NCI-H2107 treated with DMSO at 0.1 percent for 48 hours (cell line): ENCODE data around the gene USP10.
"Not testable (repeated sequence)": the region's sequence is repeated elsewhere in the genome, so short reads cannot be mapped to it uniquely, and the experiment has no call there.

ENCODE experiments used
- DNase-seq: peaks from one replicate; lab custom pipeline; 2025; ENCODE audit not compliant: unreplicated experiment; lab: John Stamatoyannopoulos, UW

USP10 gene

DNA sequence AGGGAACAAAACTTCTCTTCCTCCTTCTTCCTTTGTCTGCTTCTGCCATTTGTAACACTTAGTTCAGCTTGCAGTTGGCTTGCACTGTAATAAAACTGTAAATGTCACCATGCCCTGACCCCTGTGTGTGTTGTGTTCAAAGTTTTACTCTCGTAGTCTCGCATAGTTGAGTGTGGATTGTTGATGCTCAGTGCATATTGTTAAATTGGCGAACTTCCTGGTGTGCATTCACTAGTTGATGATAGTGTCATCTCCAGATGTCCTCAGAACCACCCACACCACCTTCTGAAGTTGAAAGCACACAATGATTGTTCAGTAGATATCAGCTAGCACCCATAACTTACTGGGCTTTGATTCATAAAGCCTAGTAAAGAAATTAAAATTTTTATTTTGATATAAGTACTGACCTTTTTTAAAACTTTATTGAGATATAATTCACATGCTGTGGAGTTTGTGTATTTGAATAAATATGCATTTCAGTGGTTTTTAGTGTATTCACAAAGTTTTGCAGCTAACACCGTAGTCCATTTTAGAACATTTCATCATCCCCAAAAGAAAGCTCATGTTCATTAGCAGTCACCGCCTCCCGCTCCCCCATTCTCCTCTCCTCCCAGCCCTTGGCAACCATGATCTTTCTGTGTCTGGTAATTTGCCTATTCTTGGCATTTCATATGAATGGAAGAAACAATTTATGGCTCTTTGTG lies 25.0 kb downstream of the USP10 start:
- DNase-seq, result no peak

DNA sequence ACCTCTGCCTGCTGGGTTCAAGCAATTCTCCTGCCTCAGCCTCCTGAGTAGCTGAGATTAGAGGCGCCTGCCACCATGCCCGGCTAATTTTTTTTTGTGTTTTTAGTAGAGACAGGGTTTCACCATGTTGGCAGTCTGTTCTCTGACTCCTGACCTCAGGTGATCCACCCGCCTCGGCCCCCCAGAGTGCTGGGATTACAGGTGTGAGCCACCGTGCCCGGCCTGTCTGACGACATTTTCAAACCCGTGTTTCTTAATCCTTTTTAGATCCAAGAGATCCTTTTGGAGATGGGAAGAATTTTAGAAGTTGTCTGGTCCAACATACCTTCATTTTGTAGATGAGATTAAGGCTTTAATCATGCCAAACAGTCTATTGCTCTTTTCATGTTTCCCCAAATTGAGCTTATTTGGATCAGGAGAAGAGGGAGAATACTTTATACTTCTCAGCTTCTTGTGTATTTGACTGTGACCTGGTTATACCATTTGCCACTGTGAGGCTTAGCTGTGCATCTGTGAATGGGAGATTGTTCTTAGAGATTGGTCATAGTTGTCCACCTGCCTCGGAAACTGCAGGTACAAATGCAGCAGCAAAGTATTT lies 25.8 kb downstream of the USP10 start:
- DNase-seq, result no peak

DNA sequence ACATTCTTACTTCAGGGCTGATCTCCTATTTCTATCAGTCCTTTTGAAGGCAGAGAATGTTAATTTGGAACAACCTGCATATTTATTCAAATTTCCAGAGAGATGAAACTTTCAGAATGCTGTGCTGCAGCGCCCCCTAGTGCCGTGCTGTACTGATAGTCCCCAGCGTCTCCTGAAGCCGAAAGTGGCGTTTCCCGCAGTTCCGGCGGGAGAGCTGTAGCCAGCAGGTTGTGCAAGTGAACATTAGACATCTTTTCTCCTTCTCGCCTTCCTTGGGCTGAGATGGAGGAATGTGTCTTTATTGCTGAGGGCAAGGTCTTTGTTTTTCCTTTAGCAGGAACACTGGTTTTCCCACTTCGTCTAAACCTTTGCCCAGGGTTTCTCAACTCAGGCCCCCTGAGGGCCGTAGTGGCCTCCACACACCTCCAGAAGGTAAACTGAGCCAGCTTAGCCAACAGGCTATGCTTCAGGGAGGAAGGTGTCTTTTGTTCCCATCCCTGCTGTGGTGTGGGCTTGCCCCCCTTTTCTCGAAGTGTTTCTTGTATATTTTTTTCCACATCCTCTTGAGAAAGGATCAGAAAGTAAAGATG lies 26.4 kb downstream of the USP10 start:
- DNase-seq, result peak; percentile 75

- no peak for DNase-seq
Observed at GRCh38 chr16:84726669-84727467, 27.1 kb downstream of the USP10 start.

- DNase-seq, result no peak
Observed at GRCh38 chr16:84728853-84729424, 29.1 kb downstream of the USP10 start.

DNA sequence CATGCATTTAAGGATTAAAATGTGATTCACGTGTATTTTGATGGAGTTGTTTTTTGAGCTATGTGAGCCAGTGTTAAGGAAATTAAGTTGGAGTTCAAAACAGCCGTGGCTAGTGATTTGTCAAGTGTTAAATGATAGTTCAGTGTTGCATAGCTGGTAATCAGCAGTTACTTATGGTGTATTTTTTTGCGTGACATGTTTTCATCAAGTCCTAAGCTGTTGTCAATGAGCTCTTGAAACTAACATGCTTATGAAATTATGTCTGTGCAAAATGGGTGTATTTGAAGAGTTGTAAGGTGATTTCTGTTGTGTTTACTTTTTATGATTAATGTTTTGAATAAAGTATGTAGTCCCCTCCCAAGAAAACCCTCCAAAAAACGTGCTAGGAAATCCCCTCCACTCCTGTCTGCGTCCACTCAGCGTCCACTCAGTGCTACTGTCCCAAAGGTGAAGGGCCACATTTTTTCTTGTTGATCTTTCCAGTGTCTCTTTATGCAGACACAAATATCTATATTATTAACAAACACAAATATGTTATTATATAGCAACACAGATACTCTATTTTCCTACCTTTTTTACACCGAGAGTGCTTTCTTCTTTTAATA lies 30.0 kb downstream of the USP10 start:
- DNase-seq, result no peak

DNA sequence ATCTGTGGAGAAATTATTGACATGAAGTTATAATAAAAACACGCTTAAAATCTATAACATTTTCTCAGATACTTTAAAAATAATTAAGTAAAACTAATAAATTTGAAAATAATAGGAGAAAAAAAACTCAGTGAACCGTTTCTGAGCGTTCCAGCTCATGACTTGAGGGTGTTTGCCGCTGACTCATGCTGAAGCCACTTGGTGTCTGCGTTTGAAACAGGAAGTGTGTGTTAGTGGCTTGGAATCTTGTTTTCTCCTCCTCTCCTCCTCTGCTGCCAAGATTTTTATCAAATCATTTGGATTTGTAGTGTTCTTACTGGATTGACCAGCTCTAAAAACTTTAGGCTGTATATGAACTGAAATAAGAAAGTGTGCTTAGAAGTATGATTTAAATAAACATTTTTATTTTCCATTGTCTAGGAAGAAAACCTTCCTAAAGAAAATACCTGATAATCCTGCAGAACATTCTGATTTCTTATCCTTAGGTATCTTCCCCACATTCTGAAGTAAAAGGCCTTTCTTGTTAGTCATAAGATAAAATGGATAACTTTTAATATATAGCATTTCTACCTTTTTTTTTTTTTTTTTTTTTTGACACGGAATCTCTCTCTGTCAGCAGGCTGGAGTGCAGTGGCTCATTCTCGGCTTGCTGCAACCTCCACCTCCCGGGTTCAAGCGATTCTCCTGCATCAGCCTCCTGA lies 30.8 kb downstream of the USP10 start:
- no peak for DNase-seq

DNA sequence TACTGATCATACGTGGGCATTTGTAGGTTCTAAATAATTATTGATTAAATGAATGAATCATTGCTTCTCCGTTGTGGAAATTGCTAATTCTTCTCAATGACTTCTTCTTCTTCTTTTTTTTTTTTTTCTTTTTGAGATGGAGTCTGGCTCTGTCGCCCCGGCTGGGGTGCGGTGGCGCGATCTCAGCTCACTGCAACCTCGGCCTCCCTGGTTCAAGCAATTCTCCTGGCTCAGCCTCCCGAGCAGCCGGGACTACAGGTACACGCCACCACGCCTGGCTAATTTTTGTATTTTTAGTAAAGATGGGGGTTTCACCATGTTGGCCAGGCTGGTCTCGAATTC lies 32.5 kb downstream of the USP10 start:
- not testable (repeated sequence) for DNase-seq

DNA sequence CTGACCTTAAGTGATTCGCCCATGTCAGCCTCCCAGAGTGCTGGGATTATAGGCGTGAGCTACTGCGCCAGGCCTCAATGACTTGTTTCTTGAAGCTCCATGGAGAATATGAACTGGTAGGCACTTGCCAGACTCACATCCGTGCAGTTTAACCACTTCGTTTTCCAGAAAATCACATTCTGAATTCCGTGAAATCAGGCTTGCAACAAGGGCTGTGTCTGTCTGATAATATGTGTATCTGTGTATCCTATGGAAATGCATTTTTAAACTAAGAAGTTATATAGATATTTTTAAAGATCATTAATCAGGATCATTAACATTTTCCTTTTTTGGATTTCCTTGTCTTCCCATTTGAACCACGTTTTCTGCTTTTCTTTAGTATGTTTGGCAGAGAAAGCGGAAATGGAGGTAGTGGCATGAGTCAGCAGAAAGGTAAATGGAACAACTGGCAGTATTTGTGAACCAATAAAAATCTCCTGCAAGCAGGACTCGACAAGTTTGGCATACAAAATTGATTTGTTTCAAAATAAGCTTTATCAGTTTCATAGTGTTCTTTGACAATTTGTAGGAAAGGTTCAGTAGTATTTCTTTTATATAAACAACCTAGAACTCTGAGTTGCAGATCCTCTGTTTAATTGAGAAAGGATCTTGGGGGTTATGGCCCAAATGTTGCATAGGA lies 33.0 kb downstream of the USP10 start:
- DNase-seq, result no peak

- DNase-seq, result peak; percentile 51
Observed at GRCh38 chr16:84735849-84736586, 36.2 kb downstream of the USP10 start.

DNA sequence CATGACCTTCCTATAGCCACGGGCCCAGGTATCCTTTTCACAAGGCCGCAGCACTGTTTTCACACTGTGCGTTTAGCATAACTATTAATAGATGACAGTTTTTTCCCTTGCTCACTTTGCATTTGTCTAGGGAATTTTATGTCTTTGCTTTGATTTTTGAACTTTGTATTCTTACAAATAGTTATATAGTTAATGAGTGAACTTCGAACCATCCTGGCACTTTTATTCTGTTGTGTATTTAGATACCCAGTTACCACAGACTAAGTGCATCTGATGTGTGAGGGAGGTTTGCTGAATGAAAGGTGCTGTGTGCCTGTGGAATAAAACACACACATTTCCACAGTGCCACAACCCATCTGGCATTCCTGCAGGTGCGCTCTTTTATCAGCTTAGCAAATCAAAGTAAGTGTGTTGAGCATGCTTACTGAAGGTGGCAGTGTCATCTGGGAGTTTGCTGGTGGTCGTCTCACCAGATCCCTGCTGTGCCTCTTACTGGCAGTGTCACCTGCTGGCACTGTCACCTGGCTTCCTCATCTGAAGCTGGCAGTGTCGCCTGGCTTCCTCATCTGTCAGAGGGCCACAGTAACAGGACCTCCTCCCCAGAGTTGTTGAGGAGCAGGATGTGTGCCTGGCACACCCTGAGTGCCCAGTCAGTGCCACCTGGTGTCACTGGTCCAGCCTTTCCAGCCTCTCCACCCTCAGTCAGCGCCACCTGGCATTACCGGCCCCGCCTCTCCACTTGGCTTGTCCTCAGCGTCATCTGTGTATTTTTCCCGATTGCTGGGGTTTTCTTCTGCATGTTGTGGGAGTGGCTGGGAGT lies 37.6 kb downstream of the USP10 start:
- peak; percentile 35 for DNase-seq

DNA sequence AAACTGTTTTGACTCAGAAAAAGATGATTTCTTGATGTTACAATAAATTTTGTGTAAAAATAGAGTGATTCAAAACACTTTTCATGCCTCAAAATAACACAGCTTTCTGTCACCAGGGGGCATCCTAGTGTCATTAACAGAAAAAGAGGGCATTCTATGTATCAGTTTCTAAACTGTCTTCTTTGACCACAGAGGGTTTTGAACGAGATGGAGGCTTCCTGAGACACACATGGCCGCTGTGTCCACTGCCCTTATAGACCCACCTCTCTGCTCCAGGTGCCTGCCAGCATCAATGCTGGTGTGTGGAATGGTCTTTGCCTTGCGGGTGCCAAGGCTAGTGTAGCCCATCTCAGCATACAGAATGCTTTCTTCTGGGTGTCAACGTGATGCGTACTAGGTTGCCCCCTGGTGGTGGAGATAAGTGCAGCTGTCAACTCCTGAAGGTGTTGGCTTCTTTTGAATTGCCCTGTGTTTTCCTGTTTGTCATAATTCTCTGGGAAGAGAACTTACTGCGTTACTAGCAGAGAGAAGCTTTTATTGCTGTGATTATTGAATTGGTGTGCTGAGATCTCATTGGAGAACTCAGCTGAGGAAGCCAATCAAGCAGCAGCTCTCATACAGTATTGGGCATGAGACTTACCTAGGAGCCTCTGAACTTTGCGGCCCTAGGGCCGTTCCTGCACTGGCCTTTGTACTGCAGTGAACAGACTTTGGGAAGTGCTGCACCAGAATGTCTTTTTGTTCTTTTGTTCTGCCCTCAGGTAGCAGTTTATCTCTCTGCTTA lies 38.6 kb downstream of the USP10 start:
- no peak for DNase-seq

- DNase-seq, result no peak
Observed at GRCh38 chr16:84739349-84740124, 39.7 kb downstream of the USP10 start.

DNA sequence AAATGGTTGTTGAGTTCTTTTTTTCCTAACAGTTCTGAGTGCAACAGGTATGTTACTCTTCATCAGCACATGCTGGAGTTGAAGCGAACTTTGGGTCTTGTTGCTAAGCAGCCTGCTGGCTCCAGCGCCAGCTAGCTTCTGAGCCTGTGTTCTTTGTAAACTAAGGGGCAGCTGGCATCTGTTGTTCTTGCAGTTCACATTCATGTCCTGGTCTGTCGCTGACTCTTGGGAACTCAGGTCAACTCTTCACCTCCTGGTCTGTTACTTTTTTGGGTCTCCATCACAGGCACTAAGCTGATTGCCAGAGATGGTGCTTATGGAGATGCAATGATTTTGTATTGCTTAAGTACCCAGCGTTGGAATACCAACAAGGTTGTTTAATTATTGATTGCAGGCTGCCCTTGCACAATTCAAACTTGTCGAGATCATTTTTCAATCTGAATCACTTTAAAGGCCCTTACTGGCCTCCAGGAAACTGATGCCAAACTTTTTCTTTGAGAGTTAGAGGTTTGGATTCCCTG lies 40.9 kb downstream of the USP10 start:
- DNase-seq, result peak; percentile 26

DNA sequence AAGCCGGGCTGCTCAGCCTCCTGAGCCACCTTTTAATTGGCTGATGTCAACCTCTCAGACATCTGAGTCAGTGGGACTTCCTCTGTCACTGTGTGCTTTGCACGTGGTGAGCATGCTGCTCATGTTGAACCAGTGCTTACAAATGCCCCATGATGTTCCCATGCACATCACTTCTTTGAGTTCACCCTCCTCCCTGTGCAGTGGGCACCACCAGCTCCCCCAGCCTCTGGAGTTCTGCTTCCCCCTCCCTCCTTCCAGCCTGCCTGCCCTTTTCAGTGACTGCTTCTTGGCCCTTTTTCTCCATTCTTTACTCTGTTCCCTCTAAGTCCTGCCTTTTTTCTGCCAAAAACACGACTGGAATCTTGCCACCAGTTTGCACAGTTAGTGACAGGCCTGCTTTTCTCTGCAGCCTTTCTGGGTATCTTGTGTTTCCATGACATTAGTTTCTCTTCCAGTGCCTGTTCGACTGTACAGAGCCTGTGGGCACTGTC lies 41.6 kb downstream of the USP10 start:
- DNase-seq, result no peak

- DNase-seq, result no peak
Observed at GRCh38 chr16:84742641-84743092, 42.9 kb downstream of the USP10 start.
